Measurements from ENCODE around the gene PPP1R7.
A peak's percentile ranks its signal among the peaks of the same experiment; 100 is the strongest.

The PPP1R7 gene

GRCh38 chr2:241213041-241213440 is 62.8 kb downstream of the PPP1R7 start:
- no peak for DNase-seq (ENCODE audit: low read depth in 2 of 2)

GRCh38 chr2:241213567-241213966 is 63.3 kb downstream of the PPP1R7 start:
- DNase-seq (ENCODE audit: low read depth in 2 of 2): no peak

GRCh38 chr2:241214209-241214608 is 63.9 kb downstream of the PPP1R7 start:
- DNase-seq (ENCODE audit: low read depth in 2 of 2): no peak

- DNase-seq (ENCODE audit: low read depth in 2 of 2): no peak
Measured at GRCh38 chr2:241214766-241215165, 64.5 kb downstream of the PPP1R7 start.

GRCh38 chr2:241215421-241215820 is 65.2 kb downstream of the PPP1R7 start:
- DNase-seq (ENCODE audit: low read depth in 2 of 2): no peak

GRCh38 chr2:241216211-241216761 is 66.0 kb downstream of the PPP1R7 start:
- DNase-seq (ENCODE audit: low read depth in 2 of 2): no peak

GRCh38 chr2:241217320-241218031 is 67.2 kb downstream of the PPP1R7 start:
- DNase-seq (ENCODE audit: low read depth in 2 of 2): peak in 1 of 2 donors; percentile 7

GRCh38 chr2:241218131-241219029 is 68.1 kb downstream of the PPP1R7 start:
- no peak for DNase-seq (ENCODE audit: low read depth in 2 of 2)

GRCh38 chr2:241219030-241219382 is 68.7 kb downstream of the PPP1R7 start:
- DNase-seq (ENCODE audit: low read depth in 2 of 2): no peak

- no peak for DNase-seq (ENCODE audit: low read depth in 2 of 2)
Measured at GRCh38 chr2:241219856-241220356, 69.6 kb downstream of the PPP1R7 start.

- no peak for DNase-seq (ENCODE audit: low read depth in 2 of 2)
Measured at GRCh38 chr2:241223211-241224017, 73.1 kb downstream of the PPP1R7 start.

- no peak for DNase-seq (ENCODE audit: low read depth in 2 of 2)
Measured at GRCh38 chr2:241224018-241224850, 74.0 kb downstream of the PPP1R7 start.

GRCh38 chr2:241224851-241225438 is 74.7 kb downstream of the PPP1R7 start:
- DNase-seq (ENCODE audit: low read depth in 2 of 2): no peak

GRCh38 chr2:241225545-241225944 is 75.3 kb downstream of the PPP1R7 start:
- DNase-seq (ENCODE audit: low read depth in 2 of 2): no peak

GRCh38 chr2:241225983-241226382 is 75.7 kb downstream of the PPP1R7 start:
- no peak for DNase-seq (ENCODE audit: low read depth in 2 of 2)

GRCh38 chr2:241226723-241227572 is 76.7 kb downstream of the PPP1R7 start:
- no peak for DNase-seq (ENCODE audit: low read depth in 2 of 2)

GRCh38 chr2:241227594-241227993 is 77.3 kb downstream of the PPP1R7 start:
- DNase-seq (ENCODE audit: low read depth in 2 of 2): no peak

GRCh38 chr2:241228081-241228859 is 78.0 kb downstream of the PPP1R7 start:
- DNase-seq (ENCODE audit: low read depth in 2 of 2): no peak

Data from stimulated activated CD8-positive, alpha-beta memory T cell treated with anti-CD3 and anti-CD28 coated beads, Interleukin-2, amount 100 ng/mL, for 48 hours (primary cell).